ENCODE measurements around the gene SLC12A2. TPM values are rescaled to one million over a fixed set of nuclear protein-coding genes. Genes with fewer than 3 reads are reported as not detected.

Gene SLC12A2
- total RNA-seq, 1 donor: 18.6 TPM

DNA sequence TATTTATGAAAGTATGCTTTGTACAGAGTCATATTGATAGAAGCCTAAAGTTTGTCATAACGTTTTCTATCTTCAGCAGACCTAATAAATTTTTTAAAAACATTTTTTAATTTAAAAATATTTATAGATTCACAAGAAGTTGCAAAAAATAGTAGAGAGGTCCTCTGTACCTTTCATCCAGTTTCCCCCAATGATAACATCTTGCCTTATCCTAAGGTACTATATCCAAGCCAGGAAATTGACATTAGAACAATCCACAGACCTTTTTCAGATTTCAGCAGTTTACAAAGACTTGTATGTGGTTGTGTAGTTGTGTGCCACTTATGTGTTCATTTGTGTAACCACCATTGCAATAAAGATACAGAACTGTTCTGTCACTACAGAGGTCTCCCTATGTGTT is 88.5 kb downstream of the SLC12A2 start:
- Histone ChIP-seq H3K9me3 (ENCODE audit: low read depth, low read length) (no peaks in the 10 kb centered on the region), H3K27me3 (ENCODE audit: insufficient read depth, low read length) (no peaks in the 10 kb centered on the region), H3K4me1 (ENCODE audit: insufficient read depth, low read length) (no peaks in the 10 kb centered on the region), H3K4me3 (ENCODE audit: low read length) (no peak overlapping the region)

DNA sequence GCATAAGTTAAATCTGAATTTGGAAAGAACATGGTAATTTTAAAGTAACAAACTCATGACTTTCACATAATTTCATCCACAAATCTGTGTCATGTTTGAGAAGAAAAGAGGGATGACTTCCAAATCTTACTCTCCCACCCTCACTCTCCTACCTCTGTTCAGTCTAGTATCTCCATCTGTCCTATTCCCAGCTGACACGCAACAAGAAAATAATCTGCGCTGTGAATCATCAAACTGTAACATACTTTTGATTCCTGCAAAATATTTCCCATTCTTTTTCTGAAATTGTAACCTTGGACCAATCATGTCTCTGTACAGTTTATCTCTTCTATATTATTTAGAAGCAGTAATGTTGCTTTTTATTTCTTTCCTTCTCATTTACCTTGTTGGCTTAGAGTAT is 91.4 kb downstream of the SLC12A2 start:
- Histone ChIP-seq H3K9me3 (ENCODE audit: low read depth, low read length) (no peaks in the 10 kb centered on the region), H3K27me3 (ENCODE audit: insufficient read depth, low read length) (no peaks in the 10 kb centered on the region), H3K4me1 (ENCODE audit: insufficient read depth, low read length) (no peaks in the 10 kb centered on the region), H3K4me3 (ENCODE audit: low read length) (no peak overlapping the region)

DNA sequence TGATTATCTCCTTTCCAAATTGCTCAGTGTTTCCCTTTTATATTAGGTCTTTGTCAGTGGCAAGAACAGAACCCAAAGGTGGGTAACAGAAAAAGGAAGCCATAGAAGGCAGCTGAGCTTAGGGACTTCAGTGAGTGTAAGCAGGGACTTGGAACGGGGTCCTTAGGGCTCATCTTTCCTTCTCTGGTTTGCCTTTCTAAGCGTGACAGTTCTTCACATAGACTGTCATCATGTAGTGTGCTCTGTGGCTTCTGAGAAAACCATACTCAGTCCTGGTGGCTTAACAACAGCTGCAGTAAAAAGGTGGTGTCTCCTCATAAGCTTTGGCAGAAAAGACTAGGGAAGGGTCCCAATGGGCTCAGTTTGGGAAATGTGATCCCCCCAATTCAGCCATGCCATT is 108.8 kb downstream of the SLC12A2 start:
- H3K4me3 ChIP-seq (ENCODE audit: low read length): no peak overlapping the region
- no peaks in the 10 kb centered on the region for H3K27me3 ChIP-seq (ENCODE audit: insufficient read depth, low read length)
- no peaks in the 10 kb centered on the region for H3K9me3 ChIP-seq (ENCODE audit: low read depth, low read length)
- peaks cover 2% of the 10 kb centered on the region for H3K4me1 ChIP-seq (ENCODE audit: insufficient read depth, low read length)

DNA sequence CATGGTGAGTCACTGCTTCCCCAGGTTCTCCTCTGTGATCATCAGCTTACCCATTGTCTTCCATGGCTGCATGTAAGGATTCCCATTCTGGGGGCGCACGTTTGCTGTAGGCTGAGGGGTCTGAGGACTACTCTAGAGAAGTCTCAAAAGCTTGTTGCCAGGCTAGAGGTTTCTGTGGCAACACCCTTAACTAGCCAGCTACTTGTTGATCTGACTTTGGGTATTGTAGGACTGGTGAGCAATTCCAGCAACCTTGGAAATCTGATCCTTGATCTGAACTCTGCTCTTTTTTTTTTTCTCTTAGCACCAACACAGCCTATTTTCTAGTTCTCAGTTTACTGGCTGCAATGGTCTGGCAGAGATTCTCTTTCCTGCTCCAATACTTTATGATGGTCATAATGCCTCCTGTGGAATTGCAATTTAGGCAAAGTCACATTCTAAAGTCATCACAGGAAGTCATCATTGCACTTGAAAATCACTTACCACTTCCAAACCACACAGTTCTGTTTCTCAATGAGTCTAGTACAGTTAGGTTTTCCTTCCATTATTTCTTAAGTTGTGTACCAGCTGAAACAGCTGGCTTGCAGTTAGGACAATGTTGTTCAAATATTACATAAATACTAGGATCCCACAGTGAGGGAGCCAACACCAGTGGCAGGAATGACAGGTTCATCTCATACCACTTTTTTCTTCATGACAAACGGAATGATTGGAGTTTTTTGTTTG is 110.3 kb downstream of the SLC12A2 start:
- no peaks in the 10 kb centered on the region for H3K9me3 ChIP-seq (ENCODE audit: low read depth, low read length)
- no peaks in the 10 kb centered on the region for H3K27me3 ChIP-seq (ENCODE audit: insufficient read depth, low read length)
- no peak overlapping the region for H3K4me3 ChIP-seq (ENCODE audit: low read length)
- H3K4me1 ChIP-seq (ENCODE audit: insufficient read depth, low read length): peaks cover 11% of the 10 kb centered on the region

GRCh38 chr5:128195316-128195715 is 111.8 kb downstream of the SLC12A2 start:
- no peak overlapping the region for H3K4me3 ChIP-seq (ENCODE audit: low read length)
- H3K9me3 ChIP-seq (ENCODE audit: low read depth, low read length): no peaks in the 10 kb centered on the region
- H3K4me1 ChIP-seq (ENCODE audit: insufficient read depth, low read length): peaks cover 11% of the 10 kb centered on the region
- H3K27me3 ChIP-seq (ENCODE audit: insufficient read depth, low read length): no peaks in the 10 kb centered on the region

- Histone ChIP-seq H3K4me1 (ENCODE audit: insufficient read depth, low read length) (peaks cover 13% of the 10 kb centered on the region), H3K9me3 (ENCODE audit: low read depth, low read length) (no peaks in the 10 kb centered on the region), H3K27me3 (ENCODE audit: insufficient read depth, low read length) (no peaks in the 10 kb centered on the region), H3K4me3 (ENCODE audit: low read length) (no peak overlapping the region)
Measured at GRCh38 chr5:128196080-128196479, 112.5 kb downstream of the SLC12A2 start.

GRCh38 chr5:128196791-128197190 is 113.2 kb downstream of the SLC12A2 start:
- H3K4me3 ChIP-seq (ENCODE audit: low read length): no peak overlapping the region
- no peaks in the 10 kb centered on the region for H3K27me3 ChIP-seq (ENCODE audit: insufficient read depth, low read length)
- H3K4me1 ChIP-seq (ENCODE audit: insufficient read depth, low read length): peaks cover 19% of the 10 kb centered on the region

GRCh38 chr5:128197896-128198522 is 114.4 kb downstream of the SLC12A2 start:
- no peaks in the 10 kb centered on the region for H3K9me3 ChIP-seq (ENCODE audit: low read depth, low read length)
- H3K4me1 ChIP-seq (ENCODE audit: insufficient read depth, low read length): peaks cover 19% of the 10 kb centered on the region
- H3K4me3 ChIP-seq (ENCODE audit: low read length): no peak overlapping the region
- H3K27me3 ChIP-seq (ENCODE audit: insufficient read depth, low read length): no peaks in the 10 kb centered on the region

More at GRCh38 chr5:128196791-128197190, 113.2 kb downstream of the SLC12A2 start:
- H3K9me3 ChIP-seq (ENCODE audit: low read depth, low read length): no peaks in the 10 kb centered on the region

DNA sequence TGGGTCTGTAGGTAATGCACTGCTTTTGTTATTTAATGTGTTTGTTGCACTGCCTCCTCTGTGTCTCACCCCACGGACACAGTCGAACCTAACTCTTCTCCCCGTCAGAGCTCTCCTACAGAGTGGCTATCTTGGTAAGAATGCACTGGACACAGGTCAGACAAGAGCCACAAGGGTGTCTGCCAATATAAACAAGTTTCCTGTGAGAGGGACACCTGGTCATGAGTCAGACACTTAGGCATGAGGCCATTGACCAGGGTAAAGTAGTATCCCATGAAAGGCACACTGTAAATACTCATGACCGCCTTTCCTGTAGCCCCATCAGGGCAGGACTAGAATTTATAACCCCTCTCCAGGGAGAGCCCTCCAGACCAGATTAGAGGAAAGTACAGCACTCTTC is 115.5 kb downstream of the SLC12A2 start:
- no peak overlapping the region for H3K4me3 ChIP-seq (ENCODE audit: low read length)
- H3K27me3 ChIP-seq (ENCODE audit: insufficient read depth, low read length): no peaks in the 10 kb centered on the region
- H3K9me3 ChIP-seq (ENCODE audit: low read depth, low read length): no peaks in the 10 kb centered on the region
- H3K4me1 ChIP-seq (ENCODE audit: insufficient read depth, low read length): peaks cover 19% of the 10 kb centered on the region

- peaks cover 19% of the 10 kb centered on the region for H3K4me1 ChIP-seq (ENCODE audit: insufficient read depth, low read length)
- no peaks in the 10 kb centered on the region for H3K9me3 ChIP-seq (ENCODE audit: low read depth, low read length)
- no peak overlapping the region for H3K4me3 ChIP-seq (ENCODE audit: low read length)
- no peaks in the 10 kb centered on the region for H3K27me3 ChIP-seq (ENCODE audit: insufficient read depth, low read length)
Measured at GRCh38 chr5:128199611-128200010, 116.0 kb downstream of the SLC12A2 start.

GRCh38 chr5:128201065-128201926 is 117.7 kb downstream of the SLC12A2 start:
- Histone ChIP-seq H3K27me3 (ENCODE audit: insufficient read depth, low read length) (no peaks in the 10 kb centered on the region), H3K9me3 (ENCODE audit: low read depth, low read length) (no peaks in the 10 kb centered on the region), H3K4me1 (ENCODE audit: insufficient read depth, low read length) (peaks cover 19% of the 10 kb centered on the region), H3K4me3 (ENCODE audit: low read length) (no peak overlapping the region)

GRCh38 chr5:128202320-128202719 is 118.8 kb downstream of the SLC12A2 start:
- Histone ChIP-seq H3K27me3 (ENCODE audit: insufficient read depth, low read length) (no peaks in the 10 kb centered on the region), H3K9me3 (ENCODE audit: low read depth, low read length) (no peaks in the 10 kb centered on the region), H3K4me3 (ENCODE audit: low read length) (no peak overlapping the region), H3K4me1 (ENCODE audit: insufficient read depth, low read length) (peaks cover 17% of the 10 kb centered on the region)

DNA sequence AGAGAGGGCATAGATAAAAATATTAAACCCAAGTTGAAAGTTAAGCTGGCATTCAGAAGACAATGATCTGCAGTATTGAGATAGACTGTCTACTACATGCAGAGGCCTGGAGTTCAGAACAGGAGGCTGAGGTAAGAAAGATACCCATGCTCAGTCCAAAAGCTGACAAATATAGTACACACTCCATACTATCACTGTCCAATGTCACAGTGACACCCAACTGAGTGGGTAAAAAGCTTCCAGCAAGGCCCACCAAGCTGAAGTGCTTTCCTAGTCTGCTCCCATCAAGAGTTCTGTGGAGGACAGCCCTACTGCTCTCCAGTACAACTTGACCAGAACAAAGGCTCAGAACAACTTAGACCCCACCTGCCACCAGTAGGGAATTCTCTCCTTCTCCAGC is 124.9 kb downstream of the SLC12A2 start:
- Histone ChIP-seq H3K4me3 (ENCODE audit: low read length) (no peak overlapping the region), H3K27me3 (ENCODE audit: insufficient read depth, low read length) (no peaks in the 10 kb centered on the region), H3K9me3 (ENCODE audit: low read depth, low read length) (no peaks in the 10 kb centered on the region)

DNA sequence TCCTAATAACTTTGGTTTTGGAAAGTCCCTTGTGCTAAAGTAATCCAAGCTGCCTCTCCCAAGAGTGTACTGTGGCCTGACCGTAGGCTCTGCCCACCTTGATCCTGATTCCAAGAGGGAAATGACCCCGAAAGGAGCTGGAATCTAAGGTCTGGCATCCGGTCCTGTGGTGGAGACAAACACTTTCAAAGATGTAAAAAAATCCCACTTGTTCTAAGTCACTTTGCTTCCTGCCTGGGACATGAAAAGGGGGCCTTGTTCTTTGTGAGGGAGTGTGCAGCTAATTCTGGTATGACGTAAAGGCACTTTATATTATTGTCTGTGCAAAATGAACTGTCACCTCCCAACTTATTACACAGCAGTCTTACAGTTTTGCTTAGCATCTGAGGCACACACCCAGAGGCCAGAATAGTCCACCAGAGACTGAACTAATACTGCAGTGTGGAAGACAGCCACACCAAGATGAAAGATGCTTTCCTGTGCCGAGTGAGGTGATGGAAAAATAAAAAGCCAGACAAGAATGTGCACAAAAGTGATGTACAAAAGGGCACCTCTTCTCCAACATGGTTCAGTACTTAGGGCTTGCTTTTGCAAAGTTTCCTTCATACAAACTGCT is 128.7 kb downstream of the SLC12A2 start:
- no peaks in the 10 kb centered on the region for H3K4me1 ChIP-seq (ENCODE audit: insufficient read depth, low read length)
- no peaks in the 10 kb centered on the region for H3K27me3 ChIP-seq (ENCODE audit: insufficient read depth, low read length)
- H3K9me3 ChIP-seq (ENCODE audit: low read depth, low read length): no peaks in the 10 kb centered on the region
- H3K4me3 ChIP-seq (ENCODE audit: low read length): no peak overlapping the region

More for the DNA sequence above, 124.9 kb downstream of the SLC12A2 start:
- no peaks in the 10 kb centered on the region for H3K4me1 ChIP-seq (ENCODE audit: insufficient read depth, low read length)

GRCh38 chr5:128213340-128213739 is 129.8 kb downstream of the SLC12A2 start:
- Histone ChIP-seq H3K4me3 (ENCODE audit: low read length) (no peak overlapping the region), H3K27me3 (ENCODE audit: insufficient read depth, low read length) (no peaks in the 10 kb centered on the region), H3K4me1 (ENCODE audit: insufficient read depth, low read length) (no peaks in the 10 kb centered on the region), H3K9me3 (ENCODE audit: low read depth, low read length) (no peaks in the 10 kb centered on the region)
